Superior temporal gyrus (tissue), 1 donor: ENCODE measurements around the gene INSM2.
A peak's percentile ranks its signal among the peaks of the same experiment; 100 is the strongest.

ENCODE experiments used
- DNase-seq: peaks from one replicate; pipeline ENCODE4 v3.0.0-alpha.2; 2016; ENCODE audit errors: extremely low spot score

Gene INSM2, protein sequence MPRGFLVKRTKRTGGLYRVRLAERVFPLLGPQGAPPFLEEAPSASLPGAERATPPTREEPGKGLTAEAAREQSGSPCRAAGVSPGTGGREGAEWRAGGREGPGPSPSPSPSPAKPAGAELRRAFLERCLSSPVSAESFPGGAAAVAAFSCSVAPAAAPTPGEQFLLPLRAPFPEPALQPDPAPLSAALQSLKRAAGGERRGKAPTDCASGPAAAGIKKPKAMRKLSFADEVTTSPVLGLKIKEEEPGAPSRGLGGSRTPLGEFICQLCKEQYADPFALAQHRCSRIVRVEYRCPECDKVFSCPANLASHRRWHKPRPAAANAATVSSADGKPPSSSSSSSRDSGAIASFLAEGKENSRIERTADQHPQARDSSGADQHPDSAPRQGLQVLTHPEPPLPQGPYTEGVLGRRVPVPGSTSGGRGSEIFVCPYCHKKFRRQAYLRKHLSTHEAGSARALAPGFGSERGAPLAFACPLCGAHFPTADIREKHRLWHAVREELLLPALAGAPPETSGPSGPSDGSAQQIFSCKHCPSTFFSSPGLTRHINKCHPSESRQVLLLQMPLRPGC

DNA sequence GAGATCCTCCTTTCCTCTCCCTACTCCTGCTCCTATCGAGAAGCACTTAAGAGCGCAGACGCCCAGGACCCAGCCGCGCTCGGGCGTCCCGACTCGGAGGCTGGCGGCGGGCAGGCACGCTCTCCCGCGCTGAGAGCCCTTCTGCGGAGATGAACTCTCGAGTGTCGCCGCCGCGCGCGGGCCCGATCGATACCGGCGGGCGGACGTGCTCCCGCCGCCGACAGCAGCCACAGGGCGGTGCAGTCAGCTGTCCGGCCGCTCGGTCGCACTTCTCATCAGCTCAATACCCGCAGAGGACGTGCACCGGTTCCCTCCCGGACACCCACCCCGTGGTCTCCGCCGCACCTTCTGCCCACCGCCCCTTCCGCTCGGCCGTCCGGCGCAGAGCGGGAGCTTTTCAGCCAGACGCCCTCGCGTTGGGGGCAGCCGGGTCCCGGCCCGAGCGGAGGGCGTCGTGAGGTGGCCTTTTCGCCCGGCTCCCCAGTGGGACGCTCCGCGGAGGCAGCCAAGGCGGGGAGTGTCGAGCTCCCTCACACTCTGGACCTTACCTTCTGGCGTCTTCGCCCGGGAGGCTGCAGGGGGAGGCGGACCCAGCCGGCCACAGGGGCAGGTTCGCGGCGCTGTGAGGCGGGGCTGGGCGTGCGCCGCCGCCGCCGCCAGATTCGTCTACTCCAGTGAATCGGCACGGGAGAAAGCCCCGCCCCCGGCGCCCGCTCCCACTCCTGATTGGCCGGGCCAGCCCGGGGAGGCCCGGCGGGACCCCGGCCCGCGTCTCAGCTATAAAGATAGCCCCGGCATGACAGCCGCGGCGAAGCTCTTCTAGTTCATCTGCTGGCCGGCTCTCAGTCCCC, at the start of gene INSM2:
TSS of gene INSM2 (plus strand) at position 808 of the 851 bp plus-strand sequence. CDS start 89 bp downstream, outside the sequence.
- DNase-seq, result no peak

DNA sequence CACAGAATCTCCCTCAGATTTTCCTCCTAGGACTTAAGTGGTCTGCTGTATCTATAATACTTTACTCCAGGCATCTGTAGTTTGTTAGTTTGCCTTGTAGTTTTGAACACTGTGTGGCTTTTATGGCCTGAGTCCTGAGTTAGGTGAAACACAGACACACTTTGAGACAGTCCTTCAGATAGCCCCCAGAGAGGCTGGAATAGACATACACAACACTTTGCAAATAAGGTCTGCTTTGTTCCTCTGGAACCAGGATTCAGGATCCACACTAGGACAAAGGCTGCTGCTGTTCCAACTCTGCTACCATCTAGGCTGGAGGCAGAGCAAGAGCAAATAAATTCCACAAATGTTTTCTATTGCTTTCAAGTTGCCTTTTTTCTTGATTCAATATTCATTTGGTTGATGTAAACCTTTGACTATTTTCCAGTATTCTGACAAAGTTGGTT, 41.4 kb upstream of the INSM2 start:
- no peak for DNase-seq

DNA sequence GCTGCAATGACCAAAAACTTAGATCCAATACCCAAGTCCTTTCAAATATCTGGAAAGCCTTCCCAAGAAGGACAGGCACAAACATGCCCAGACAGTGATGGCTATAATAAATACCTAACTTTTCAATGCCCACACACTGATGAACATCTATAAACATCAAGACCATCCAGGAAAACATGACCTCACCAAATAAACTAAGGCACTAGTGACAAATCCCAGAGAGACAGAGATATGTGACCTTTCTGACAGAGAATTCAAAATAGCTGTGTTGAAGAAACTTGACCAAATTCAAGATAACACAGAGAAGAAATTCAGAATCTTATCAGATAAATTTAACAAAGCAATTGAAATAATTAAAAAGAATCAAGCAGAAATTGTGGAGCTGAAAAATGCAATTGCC, 38.7 kb upstream of the INSM2 start:
- no peak for DNase-seq

DNA sequence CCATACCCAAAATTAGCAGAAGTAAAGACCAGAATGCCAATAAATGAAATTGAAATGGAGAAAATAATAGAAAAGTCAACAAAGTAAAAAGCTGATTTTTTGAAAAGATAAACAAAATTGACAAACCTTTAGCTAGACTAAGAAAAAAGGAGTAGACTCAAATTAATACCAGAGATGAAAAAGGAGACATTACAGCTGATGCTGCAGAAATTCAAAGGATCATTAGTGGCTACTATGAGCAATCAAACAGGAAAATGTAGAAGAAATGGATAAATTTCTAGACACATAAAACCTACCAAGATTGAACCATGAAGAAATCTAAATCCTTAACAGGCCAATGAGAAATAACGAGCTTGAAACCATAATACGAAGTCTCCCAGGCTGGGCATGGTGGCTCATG, 34.8 kb upstream of the INSM2 start:
- no peak for DNase-seq

DNA sequence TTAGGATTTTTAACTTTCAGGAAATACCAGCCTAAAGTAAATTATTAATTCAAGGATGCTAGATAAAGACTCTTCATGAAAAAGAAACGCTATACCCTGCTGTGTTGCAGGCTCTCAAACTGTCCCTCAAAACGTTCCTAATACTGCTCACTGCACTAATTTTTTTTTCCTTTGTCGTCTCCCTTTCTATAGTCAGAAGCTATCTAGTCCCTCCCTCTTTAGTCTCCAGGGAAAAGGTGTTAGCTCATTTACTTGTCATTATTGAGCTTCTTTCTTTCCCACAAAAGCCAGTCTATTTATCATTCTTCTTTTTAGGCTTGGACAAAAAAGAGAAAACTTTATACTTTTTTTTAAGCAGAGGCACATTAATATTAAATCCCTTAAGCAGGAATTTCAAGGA, 30.3 kb upstream of the INSM2 start:
- DNase-seq, result no peak

DNA sequence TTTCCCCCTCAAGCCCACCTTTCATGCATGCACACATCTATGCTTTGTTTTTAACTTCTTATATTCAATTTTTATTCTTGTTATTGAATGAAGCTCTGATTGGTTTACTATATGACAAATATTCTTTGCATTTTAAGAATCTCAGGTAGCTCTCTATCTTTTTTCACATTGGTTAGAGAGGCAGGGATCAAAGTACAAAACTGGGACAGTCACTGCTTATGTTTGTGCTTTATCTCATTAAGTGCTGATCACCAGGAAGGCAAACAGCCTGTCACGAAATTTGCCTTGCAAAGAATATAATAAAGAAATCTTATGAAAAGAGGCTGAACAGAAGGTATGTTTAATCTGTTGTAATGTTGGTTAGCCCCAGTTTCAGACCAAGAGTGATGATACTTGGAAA, 29.7 kb upstream of the INSM2 start:
- DNase-seq, result no peak

DNA sequence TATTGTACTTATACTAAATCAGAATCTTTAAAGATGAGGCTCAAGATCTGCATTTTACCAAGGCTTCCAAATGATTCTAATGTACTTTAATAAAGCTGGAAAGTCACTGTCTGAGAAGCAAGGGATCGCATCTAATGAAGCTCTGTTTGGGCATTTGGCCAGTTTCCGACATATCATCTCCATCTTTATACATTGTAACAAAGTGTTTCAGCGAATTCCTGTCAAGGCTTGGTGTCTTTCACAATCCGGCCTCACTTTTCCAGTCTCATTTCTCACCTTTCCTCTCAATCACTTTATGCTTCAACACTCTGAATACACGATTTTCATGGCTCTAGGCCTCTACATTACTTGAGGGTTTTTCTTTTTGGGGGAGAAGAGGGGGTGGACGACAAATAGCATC, 27.5 kb upstream of the INSM2 start:
- no peak for DNase-seq

DNA sequence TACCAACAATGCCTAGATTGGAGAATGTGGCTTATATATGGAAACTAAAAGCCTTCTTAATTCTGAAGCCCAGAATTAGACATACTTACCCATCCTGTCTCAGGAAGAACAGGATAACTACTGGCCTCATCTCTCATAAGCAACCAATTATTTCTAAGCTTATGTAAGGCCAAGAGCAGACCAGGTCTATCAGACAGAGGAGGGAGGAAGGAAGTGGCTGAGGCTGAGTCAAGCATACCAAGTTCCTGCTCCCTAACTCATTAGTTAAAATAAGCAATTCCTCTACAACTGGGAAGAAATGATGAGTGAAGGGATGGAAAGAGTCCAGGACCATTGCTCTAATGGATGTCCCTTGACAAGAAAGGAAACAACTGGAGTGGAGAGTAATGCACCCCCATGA, 27.0 kb upstream of the INSM2 start:
- no peak for DNase-seq

DNA sequence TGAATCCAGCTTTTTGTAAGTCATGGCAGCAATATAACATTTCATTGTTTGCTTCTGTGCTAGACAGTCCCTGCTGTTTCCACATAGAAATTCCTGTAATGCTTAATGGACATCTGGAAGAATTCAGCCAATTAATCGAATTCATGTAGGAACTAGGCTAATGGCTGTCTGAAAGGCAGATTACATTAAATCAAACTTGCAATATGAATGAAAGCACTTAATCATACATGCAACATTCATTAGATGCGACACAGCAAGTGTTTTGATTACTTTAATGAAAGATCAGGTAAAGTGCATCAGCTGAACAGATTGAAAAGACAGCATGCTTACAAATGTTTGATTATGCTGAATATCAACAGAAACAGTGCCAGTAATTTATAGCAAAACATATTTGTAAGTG, 24.1 kb upstream of the INSM2 start:
- peak; percentile 4 for DNase-seq

DNA sequence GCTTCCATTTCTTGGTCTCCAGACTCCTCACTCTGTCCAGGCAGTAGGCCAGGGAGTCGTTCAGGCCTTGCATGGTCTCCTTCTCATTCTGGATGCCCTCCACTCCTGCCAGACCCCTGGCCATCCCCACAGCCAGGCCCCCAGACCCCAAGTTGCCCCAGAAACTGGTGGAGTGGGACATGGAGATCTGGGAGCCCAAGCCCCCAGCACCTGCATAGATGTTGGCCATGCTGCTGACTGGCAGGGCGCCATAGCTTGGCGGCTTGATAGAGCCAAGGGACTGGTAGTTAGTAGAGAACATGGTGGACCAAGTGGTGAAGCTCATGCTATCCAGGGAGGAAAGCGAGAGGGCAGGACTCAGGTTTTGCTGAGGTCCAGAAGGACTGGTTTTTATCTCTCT, 21.2 kb upstream of the INSM2 start:
- DNase-seq, result no peak

DNA sequence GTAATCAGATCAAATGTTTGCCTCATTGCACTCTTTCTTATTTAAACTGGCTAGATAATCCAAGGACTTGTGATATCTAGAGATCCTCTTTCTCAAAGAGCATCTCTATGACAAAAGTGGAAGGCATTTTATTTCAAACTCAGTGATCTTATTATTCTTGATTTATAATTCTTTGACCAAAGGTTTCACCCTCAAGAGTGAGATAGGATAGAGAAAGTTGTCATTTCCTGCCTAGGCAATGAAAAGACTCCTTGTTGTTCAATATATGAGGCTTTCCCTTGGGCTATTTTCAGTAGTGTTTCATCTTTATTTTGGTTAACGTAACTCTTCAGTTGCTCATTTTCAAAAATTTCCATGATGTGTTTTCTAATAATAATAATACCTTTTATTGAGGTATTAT, 18.0 kb upstream of the INSM2 start:
- no peak for DNase-seq

DNA sequence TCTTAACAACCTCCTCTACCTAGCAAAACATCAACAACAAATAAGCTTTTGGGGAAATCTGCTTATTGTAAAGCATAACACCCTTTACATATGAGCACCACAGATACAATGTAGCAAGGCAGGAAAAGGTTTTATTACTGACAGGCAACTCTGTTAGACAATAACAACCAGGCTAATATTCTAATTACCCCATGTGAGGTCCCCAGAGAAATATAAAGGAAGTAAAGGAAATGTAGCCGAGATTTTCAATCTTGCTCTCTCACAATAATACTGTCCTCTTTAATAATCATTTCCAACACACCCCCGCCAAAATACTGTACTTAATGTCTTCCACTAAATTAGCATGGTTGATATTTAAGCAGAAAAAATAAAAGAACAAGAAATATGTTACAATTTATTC, 14.0 kb upstream of the INSM2 start:
- DNase-seq, result no peak

DNA sequence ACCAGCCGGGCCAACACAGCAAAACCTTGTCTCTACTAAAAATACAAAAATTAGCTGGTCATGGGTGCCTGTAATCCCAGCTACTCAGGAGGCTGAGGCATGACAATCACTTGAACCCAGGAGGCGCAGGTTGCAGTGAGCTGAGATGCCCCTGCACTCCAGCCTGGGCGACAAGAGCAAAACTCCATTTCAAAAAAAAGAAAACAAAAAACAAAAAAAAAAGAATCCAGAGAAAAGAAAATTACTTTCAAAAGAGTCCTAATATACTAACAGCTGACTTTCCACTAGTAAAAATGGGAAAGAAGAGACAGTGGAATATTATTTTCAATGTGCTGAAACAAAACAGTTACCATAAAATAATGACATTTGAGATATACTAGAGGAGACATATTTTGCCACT, 8.3 kb upstream of the INSM2 start:
- DNase-seq, result no peak

DNA sequence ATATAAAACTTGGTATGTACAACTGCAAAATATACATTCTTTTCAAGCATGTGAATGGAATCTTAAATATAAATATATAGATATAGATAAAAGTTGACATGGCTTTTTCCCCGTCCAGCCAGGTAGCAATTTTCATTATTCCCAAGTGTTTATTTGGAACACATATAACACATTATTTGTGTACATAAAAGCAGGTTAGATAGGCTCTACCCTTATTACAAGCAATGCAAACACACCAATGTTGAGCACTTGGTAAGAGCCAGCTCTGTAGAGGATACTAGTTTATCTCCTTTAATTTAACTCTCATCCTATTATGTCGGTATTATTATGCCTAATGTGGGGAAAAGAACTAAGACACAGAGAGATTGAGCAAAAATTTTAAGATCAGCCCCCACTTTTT, 7.0 kb upstream of the INSM2 start:
- no peak for DNase-seq

DNA sequence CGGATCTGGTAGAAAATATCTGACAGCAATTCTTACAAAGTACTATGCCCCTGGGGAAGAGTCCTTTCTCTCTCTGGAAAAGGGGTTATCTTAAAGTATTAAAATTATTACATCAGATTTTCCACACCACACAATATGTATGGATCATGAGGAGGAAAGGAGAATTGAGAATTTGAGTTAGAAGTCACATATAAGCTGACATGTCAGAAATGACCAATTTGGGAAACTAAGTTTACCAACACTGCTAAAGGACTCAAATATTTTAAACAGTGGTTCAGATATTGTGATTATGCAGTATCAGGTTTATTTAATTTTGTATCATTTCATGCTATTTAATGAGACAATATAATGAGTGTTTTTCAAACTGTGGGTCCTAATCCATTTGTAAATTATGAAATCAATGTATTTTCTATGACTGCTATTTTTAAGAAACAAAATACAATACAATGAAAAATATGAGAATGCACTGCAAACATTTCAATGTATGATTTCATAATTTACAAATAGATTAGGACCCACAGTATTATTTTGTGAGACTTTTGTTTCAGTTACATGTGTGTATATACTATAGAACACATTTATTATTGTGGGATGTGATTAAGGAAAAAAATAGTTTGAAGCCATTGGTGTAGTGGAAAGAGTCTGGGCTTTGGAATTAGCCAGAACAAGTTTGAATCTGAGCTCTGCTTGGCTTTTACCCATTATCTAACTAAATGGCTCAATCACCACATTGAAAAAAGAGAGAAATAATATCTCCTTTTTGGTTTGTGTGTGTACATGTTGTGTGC, 1.8 kb upstream of the INSM2 start:
- DNase-seq, result no peak

DNA sequence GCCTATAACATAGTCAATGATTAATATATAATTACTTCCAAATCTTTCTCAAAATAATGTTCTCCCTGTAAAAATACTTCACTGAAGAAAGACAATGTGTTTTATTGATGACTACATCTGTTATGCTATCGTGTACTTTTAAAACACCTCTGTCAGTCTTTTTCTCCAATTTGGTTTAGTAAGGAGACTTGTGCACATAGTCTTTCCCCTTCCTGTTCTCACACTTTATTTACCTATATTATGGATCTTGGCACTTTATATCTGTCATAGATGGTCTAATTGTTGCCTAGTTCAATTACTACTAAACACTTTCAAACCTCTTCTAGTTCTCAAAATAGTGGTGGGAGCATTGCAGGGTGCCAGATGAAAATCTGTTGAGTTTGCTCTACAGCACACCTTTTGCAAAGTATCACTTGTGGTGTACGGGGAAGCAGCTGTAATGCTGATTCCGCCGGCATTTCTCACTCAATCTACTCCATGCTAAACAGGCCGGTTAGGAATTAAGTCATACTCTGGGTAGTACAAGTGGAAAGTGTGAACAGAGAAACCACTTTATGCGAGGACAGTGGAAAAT, 1.1 kb upstream of the INSM2 start:
- no peak for DNase-seq

DNA sequence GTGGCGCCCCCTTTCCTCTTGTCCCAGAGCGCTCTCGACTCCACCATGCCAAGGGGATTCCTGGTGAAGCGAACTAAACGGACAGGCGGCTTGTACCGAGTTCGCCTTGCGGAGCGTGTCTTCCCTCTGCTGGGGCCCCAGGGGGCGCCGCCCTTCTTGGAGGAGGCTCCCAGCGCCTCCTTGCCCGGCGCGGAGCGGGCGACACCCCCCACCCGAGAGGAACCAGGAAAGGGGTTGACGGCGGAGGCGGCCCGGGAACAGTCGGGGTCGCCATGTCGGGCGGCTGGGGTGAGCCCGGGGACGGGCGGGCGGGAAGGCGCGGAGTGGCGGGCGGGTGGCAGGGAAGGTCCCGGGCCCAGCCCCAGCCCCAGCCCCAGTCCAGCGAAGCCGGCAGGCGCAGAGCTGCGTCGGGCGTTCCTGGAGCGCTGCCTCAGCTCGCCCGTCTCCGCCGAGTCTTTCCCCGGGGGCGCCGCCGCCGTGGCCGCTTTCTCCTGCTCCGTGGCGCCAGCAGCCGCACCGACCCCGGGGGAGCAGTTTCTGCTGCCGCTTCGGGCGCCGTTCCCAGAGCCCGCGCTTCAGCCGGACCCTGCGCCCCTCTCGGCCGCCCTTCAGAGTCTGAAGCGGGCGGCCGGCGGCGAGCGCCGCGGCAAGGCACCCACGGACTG, 376 bp downstream of the INSM2 start:
- no peak for DNase-seq

DNA sequence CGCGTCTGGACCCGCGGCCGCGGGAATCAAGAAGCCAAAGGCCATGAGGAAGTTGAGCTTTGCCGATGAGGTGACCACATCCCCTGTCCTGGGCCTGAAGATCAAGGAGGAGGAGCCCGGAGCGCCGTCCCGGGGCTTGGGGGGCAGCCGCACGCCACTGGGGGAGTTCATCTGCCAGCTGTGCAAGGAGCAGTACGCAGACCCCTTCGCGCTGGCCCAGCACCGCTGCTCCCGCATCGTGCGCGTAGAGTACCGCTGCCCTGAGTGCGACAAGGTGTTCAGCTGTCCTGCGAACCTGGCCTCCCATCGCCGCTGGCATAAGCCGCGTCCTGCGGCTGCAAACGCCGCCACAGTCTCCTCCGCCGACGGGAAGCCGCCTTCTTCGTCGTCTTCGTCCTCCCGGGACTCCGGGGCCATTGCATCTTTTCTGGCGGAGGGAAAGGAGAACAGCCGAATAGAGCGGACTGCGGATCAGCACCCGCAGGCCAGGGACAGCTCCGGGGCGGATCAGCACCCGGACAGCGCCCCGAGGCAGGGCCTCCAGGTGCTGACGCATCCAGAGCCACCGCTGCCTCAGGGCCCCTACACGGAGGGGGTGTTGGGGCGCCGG, 1.0 kb downstream of the INSM2 start:
- DNase-seq, result no peak

DNA sequence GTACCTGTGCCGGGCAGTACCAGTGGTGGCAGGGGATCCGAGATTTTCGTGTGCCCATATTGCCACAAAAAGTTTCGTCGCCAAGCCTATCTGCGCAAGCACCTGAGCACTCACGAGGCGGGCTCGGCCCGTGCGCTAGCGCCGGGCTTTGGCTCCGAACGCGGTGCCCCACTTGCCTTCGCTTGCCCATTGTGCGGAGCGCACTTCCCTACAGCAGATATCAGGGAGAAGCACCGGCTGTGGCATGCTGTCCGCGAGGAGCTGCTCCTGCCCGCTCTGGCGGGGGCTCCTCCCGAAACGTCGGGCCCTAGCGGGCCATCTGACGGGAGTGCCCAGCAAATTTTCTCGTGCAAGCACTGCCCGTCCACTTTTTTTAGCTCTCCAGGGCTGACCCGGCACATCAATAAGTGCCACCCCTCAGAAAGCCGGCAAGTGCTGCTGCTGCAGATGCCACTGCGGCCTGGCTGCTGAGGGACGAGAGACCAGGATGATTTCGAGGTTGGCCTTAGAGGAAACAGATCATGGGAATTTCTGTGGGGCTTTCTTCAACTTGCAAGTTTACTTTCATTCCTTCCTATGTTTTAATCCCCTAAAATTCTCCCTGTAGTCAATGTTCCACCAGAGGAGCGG, 1.6 kb downstream of the INSM2 start:
- DNase-seq, result no peak

DNA sequence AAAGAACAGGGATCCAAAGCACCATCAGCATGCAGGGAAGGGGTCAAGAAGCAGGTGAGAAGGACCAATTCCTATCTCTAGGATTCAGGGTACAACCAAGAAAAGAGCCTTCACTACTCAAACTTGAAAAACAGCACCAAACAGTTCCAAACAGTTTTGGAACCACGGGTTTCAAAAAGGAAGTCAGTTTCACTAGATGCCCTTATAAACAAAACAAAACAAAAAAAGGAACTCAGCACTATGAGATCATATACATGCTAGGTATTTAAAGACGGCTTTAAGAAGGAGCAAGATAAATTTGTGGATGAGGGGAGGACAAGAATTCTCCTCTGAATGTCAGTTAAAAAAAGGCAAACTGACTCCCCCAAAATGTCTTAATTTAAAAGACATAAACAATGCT, 6.0 kb downstream of the INSM2 start:
- DNase-seq, result no peak
